Activated CD8-positive, alpha-beta memory T cell treated with anti-CD3 and anti-CD28 coated beads, Interleukin-2, amount 50 U/mL, for 4 hours (primary cell): ENCODE measurements around the gene ME1.
"Not testable (repeated sequence)": the region's sequence is repeated elsewhere in the genome, so short reads cannot be mapped to it uniquely, and the experiment has no call there.

Experiments
- DNase-seq: peaks from one replicate; pipeline ENCODE4 v3.0.0-alpha.2; 2020

ME1 gene

DNA sequence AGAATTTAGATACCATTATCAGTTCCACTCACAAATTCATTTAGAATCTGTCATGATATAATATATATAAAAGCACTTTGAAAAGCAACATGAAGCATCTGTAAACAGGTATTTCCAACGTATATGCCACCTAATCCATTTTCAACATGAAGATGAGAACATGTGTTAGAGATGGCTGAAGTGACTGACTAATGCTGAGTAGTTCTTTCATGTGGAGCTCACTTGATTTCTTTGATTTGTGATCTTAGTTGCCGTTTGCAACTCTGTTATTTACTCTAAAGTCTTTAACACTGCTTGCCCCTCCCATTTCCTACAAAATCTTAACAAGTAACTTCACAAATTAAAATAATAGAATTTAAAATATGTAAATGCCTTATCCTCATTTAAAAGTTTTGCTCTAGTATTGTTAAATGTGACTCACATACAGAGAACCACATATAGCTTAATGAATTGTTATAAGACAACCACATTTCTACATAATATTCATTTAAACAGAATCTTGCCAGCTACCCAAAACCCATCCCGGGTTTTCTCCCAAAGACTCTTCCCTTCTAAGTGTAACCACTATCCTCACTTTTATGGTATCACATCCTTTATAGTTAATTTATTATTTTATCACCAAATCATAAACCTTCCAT, 78.3 kb downstream of the ME1 start:
- DNase-seq: no peak

DNA sequence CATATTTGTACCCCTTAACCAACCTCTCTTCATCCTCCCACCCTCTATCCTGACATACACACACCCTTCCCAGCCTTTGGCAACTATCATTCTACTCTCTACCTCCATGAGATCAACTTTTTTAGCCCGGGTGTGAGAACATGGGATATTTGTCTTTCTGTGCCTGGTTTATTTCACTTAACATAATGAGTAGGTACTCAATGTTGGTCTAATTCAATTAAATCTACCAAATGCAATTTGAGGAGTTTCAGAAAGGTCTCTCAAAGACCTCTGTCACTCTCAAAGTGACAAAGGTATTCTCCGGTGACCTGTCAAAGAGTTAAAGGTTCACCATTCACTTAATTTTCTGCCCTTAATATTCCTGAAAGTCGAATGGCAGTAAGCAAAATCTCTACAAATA, 87.7 kb downstream of the ME1 start:
- no peak for DNase-seq

DNA sequence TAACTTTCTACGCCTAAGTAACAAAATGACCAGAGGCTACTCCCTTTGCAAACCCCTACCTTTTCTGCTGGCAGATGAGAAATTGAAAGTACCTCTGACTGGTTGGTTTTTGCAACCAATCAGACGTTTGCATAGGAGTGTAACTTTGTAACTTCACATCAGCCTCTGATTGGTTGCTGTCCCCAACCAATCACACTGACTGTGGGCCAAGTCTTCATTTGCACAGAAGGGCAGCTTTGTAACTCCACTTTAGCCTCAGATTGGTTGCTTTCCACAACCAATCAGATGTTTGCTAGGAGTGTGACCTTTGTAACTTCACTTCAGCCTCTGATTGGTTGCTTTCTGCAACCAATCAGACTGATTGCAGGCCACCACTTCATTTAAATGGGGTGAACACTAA, 89.1 kb downstream of the ME1 start:
- DNase-seq: no peak

DNA sequence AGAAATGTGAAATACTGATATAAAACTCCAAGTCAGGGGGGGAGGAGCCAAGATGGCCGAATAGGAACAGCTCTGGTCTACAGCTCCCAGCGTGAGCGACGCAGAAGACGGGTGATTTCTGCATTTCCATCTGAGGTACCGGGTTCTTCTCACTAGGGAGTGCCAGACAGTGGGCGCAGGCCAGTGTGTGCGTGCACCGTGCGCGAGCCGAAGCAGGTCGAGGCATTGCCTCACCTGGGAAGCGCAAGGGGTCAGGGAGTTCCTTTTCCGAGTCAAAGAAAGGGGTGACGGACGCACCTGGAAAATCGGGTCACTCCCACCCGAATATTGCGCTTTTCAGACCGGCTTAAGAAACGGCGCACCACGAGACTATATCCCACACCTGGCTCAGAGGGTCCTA, 96.9 kb downstream of the ME1 start:
- DNase-seq: not testable (repeated sequence)

DNA sequence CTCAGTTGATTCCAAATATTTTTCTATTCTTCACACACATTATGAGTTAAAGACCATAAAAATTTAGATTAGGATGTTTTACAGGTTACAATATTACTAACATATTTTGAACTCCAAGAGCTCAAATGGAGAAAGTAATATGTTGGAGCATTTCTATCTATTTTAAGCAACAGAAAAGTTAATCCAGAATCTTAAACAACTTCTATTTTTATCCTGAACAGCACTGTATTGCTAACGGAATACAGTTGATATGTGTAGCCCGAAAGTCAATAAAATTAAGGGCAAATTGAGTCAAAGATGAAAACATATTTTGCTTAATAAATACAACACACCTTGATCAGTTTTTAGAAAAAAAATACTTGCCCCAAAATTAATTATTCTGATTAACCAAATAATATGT, 97.4 kb downstream of the ME1 start:
- no peak for DNase-seq

DNA sequence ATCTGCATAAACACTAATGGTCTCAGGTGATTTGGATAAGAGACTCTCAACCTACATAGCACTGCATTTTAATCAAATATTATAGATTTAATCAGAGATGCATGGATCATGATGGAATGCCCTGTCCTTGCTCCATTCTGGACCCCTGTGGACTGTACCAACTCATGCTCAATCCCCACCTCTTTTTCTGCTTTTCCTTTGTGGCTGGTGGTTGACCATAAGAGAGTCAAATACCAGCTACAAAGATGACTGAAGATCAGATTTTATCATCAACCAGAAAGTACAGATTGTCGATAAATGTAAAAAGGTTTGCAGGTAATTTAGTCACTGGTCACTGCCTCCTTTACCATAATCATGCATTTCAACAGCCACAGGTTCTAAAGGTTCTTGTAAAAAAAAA, 116.2 kb downstream of the ME1 start:
- no peak for DNase-seq

DNA sequence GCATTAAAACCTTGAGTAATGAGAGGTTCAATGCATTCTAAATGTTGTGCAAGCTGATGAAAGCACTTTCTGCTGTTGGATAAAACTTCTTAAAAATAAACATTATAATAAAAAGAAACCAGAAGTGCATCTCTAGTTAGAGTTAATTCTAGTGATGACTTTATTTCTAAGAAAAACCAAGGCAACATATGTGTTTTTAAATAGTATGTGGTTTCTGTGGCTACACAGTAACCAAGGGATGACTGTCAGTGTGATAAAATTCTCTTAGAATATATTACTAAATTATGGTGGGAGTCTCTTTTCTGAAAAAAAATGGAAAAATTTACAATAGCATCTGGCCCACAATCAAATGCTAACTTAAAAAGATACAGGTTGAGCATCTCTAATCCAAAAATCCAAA, 117.0 kb downstream of the ME1 start:
- DNase-seq: no peak

DNA sequence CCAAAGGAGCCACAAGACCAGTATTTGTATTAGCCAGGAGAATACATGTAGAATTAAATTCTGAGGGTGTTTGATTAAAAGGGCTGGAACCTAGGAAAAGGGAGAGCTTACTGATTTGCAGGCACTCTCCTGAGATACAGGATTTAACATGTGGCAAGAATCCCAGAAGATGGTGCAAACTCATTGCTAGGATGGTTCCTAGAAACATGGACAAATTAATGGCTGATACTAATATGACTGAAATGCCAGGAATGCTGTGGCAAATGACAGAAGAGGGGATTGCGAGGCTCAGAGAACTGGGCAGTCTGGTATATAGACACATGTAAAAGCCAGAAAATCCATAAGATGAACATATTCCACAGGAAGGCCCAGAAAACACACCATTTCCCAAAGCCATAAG, 119.6 kb downstream of the ME1 start:
- no peak for DNase-seq

DNA sequence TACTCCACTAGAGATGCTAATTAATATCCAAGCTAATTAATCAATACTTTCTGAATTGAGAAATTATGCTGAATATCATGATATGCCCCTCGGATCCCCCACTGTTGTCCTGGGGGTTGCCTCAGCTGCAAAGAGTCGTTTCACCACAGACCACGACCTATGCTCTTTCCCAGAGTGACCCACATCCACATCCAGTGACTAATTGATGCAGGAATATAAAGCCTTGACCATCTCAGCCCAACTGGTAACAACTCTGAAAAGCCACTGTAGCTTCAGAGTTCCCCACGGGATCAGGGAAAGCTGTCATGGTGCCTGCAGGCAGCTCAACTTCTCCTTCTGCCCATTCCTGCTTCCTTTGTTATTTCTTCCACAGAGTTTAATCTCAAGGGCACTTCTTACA, 120.8 kb downstream of the ME1 start:
- no peak for DNase-seq

DNA sequence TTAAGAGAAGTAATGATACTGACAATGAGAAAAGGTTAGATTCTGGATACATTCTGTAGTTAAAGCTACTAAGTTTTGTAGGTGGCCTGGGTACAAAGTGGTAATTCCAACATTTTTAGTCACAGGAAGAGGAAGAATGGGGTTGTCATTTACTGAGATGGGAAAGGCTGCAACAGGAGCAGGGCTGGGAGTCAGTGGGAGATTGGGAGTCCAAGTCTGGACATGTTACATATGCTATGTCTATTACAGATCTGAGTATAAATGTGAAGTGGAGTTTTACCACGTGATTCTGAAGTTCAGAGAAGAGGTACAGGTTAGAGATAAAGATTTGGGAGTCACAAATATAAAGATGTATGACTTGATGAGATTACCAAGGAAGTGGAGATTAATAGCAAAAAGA, 121.5 kb downstream of the ME1 start:
- no peak for DNase-seq

DNA sequence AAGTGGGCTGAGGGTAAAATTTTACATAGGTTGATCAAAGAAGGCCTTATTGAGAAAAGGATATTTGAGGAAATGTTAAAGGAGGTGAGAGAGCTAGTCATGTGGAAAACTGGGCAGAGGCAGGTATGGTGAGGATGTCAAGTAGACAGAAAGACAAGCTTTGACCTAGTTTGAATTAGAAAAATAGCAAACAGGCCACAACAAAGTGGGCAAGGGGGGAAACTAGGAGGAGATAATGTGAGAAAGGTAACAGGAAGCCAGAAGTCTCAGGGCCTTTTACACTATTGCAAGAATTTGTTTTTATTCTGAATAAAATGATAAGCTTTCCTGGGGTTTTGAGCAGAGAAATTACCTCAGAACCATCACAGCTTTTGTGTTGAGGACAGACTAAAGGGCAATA, 122.0 kb downstream of the ME1 start:
- DNase-seq: no peak

DNA sequence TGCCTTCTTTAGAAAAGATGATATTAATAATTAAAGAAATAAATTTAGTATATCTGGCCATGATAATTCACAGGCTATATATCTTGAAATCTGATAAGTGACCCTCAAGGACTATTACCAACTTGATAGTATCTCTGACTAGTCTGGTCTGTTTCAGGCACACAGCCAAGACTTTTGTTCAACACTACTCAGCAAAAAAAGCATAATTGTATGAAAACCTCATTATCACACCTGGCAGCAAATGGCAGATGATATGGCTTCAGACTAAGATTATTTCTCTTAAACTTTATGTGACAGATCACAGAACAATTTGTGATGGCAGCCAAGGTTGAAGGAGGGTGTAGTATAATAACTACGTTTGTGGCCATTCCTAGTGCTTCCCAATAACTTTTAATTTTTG, 123.0 kb downstream of the ME1 start:
- DNase-seq: no peak

DNA sequence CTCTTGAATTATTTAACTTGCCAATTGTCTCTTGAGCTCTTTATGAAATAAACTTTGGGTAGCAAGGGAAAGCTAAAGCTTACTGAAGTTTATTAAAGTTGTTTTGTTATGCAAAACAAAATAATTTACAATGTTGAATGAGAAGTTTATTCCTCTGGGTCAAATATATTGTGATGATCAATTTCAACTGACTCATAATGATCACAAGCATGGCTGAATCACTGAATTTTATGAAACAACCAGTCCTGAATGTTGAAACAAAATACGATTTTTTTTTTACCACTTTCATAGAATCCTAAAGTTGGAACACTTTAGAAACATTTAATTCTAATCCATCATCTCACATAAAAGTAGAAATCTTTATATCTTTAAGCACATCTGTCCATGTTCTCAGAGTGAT, 127.4 kb downstream of the ME1 start:
- DNase-seq: no peak

DNA sequence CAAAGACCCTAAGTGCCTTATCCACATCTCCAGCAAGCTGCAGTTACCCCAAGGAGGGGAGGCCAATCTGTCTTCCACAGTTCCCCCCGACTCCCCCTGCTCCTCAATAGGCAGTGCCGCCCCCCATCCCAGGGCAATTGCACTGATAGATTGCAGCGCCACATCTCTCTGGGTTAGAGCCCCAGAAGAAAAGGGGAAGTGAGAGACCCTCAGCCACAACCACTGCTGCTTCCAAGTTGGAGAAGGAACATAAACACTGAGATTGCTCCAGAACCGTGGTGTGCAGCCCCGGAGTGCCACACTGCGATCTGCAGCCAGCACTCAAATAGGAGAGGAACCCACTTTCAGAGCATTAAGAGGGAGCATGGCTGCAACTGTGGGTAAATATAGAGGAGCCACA, 136.2 kb downstream of the ME1 start:
- DNase-seq: no peak

DNA sequence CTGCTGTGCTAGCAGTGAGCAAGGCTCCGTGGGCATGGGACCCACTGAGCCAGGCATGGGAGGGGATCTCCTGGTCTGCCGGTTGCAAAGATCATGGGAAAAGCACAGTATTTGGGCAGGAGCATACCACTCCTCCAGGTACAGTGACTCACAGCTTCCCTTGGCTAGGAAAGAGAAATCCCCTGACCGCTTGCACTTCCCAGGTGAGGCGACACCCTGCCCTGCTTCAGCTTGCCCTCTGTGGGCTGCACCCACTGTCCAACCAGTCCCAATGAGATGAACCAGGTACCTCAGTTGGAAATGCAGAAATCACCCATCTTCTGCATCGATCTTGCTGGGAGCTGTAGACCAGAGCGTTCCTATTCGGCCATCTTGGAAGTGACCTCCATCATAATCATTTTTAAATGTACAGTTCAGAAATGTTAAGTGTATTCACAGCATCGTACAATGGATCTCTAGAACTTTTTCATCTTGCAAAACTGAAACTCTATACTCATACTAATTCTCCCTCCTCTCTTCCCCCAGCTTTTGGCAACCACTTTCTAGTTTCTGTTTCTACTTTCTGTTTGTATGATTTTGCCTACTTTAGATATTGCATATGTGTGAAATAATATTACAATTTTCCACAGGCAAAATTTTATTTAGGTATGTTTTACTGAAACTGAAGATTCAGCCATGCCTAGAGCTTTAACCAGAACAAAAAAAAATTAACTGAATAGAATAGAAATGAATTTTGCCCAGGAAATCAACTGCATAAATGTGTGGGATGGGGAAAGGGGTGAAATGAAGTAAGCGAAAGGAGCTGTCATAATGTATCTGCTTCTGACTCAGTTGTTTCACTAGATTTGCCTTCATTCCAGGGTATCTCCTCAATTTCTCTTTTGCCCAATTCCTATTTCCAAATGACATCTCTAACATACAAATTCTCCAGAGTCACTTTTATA, 137.7 kb downstream of the ME1 start:
- no peak for DNase-seq

DNA sequence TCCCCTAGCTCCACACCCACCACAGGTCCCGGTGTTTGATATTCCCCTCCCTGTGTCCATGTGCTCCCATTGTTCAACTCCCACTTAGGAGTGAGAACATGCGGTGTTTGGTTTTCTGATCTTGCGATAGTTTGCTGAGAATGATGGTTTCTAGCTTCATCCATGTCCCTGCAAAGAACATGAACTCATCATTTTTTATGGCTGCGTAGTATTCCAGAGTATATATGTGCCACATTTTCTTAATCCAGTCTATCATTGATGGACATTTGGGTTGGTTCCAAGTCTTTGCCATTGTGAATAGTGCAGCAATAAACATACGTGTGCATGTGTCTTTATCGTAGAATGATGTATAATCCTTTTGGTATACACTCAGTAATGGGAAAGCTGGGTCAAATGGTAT, 143.6 kb downstream of the ME1 start:
- DNase-seq: not testable (repeated sequence)

DNA sequence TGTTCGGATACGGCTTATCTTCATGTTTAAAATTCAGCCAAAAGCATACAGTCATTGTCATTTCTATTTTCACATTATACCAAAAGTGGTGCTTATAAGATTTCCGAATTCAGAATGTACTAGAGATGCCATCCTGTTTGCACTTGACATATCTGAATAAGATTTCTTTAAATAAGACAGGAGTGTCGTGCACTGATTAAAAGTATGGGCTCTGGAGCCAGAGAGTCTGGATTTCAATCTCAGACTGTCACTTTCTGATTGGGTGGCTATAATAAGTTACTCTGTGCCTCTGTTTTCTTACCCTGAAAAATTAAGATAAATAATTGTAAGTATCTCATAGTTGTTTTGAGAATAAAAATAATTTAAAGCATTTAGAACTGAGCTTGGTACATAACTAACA, 144.9 kb downstream of the ME1 start:
- DNase-seq: no peak

DNA sequence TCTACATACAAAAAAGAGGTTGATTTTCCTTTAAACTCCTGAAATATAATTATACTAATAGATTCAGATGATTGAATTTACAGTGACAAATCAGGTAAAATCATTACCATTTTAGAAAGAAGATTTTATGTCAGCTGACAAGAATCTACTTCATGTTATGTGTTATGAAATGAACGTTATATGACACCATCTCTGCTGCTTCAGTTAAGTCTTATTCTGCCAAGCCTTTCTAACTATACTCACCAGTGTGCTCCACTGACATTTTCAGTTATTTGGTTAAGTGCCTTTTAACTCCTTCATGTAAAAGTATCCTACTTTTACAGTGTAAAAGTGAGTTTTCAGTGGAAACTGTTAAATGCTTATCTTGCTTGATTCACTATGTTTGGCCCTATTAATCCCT, 157.3 kb downstream of the ME1 start:
- DNase-seq: no peak

DNA sequence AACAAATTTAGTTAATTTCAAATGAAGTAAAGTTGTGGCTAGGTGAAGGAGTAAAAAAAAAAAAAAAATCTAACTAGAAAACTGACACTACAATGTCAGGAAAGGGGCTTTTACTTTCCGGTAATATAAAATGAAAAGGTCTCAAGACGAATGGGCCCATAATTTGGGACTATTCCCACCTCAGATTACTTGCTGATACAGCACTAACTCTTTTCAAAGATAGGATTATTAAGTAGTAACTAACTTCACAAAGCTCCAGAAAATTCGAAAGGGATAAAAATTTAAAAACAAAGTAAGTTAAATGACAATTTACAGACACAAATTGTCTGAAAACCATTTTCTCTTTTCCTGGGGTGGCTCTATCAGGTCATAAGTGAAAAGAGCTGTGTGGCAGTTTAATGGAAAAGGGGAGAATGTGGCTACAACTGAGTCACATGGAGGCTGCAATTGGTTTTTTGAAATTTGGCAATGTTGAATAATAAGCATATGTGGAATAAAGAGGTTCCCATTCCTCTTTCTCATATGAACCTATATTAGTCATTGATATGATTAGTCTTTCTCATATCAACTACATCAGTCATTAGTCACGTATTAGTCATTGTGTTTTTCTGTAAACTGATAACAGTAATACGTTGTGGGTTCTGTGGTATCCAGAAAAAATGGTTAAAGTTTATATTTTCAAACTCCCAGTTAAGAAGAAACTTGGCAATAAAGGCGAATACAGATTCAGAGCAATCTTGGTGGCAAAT, 159.7 kb downstream of the ME1 start:
- no peak for DNase-seq

DNA sequence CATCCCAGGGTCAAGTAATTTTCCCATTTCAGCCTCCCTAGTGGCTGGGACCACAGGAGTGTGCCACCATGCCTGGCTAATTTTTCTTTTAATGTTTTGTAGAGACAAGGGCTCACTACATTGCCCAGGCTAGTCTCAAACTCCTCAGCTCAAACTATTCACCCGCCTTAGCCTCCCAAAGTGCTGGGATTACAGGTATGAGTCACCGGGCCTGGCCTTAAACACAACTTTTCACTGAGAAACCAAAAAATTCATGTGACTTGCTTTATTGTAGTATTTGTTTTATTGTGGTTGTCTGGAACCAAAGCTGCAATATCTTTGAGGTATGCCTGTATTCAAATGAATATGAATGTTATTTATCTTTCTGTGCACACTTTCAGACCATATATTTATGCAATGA, 165.5 kb downstream of the ME1 start:
- DNase-seq: no peak

DNA sequence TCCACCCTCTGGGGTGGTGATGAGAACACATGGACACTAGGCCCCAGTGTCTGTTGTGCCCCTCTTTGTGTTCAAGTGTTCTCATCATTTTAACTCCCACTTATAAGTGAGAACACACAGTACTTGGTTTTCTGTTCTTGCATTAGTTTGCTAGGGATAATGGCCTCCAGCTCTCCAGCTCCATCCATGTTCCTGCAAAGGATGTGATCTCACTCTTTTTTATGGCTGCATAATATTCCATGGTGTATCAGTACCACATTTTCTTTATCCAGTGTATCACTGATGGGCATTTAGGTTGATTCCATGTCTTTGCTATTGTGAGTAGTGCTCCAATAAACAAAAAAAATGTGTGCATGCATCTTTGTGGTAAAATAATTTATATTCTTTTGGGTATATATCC, 170.3 kb downstream of the ME1 start:
- no peak for DNase-seq

DNA sequence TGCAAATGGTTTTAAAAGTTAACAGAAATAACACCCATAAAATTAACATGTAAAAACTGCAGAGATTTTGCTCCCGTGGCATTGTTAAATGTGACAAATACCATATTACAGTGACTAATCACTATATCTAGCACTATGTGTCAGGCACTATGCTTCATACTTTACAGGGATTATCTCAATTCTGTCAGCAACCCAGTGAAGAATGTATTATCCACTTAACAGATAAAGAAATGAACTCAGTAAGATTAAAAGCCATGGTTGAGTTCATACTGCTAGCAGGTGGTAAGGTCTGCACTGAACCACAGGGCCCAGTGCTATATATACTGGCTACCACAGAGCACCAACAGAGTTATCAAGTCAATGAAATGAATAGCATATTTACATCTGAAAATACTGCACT, 172.3 kb downstream of the ME1 start:
- no peak for DNase-seq

DNA sequence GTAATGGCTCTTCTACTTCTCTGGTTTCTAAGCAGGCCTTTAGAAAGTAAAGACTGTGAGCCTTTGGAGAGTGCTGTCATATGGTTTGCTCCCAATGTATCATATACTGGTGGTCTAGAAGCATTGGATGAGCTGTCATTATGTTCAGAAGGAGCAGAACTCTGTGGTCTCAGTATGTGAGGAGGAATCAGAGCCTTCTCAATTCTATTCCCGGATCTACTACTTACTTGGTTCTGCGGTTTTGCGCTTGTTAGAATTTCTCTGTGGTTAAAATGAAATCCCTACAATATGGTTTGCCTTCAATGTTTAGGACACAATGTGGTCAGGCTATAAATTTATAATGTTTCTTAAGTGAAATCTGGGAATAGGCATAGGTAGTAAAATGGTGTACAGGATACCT, 173.1 kb downstream of the ME1 start:
- DNase-seq: no peak

DNA sequence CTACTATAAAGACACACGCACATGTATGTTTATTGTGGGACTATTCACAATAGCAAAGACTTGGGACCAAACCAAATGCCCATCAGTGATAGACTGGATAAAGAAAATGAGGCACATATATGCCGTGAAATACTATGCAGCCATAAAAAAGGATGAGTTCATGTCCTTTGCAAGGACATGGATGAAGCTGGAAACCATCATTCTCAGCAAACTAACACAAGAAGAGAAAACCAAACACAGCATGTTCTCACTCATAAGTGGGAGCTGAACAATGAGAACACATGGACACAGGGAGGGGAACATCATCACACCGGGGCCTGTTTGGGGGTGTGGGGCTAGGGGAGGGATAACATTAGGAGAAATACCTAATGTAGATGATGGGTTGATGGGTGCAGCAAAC, 174.1 kb downstream of the ME1 start:
- not testable (repeated sequence) for DNase-seq
